Measurements from ENCODE around the gene GTF3C1. TPM values are rescaled to one million over a fixed set of nuclear protein-coding genes. Genes with fewer than 3 reads are reported as not detected.

The GTF3C1 gene
- total RNA-seq, 4 donors from 2014 or later, result 38.5 to 57.2 (median 41.0) TPM

DNA sequence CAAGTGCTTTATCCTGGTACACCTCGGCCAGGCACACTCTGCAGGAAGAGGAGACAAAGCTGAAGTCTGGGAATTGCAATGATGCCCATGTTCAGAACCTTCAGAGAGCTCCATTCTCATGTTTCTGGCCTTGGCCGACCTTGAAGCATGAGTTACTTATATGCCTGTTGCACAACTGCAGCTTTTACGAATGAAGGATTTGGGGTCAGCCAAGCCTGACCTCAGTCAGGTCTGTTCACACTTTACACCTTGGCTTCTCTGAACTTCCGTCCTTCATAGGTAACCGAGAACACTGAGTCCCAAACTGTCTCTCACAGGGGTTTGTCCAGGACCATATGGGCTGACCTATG is 66.7 kb downstream of the GTF3C1 start:
- no peak for DNase-seq (ENCODE audit: low spot score)
- TF ChIP-seq, protein P1, sequence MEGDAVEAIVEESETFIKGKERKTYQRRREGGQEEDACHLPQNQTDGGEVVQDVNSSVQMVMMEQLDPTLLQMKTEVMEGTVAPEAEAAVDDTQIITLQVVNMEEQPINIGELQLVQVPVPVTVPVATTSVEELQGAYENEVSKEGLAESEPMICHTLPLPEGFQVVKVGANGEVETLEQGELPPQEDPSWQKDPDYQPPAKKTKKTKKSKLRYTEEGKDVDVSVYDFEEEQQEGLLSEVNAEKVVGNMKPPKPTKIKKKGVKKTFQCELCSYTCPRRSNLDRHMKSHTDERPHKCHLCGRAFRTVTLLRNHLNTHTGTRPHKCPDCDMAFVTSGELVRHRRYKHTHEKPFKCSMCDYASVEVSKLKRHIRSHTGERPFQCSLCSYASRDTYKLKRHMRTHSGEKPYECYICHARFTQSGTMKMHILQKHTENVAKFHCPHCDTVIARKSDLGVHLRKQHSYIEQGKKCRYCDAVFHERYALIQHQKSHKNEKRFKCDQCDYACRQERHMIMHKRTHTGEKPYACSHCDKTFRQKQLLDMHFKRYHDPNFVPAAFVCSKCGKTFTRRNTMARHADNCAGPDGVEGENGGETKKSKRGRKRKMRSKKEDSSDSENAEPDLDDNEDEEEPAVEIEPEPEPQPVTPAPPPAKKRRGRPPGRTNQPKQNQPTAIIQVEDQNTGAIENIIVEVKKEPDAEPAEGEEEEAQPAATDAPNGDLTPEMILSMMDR (IDR thresholded peaks at IDR 0.05), result no peak
- no peak for ATAC-seq (ENCODE audit: low FRiP score)

DNA sequence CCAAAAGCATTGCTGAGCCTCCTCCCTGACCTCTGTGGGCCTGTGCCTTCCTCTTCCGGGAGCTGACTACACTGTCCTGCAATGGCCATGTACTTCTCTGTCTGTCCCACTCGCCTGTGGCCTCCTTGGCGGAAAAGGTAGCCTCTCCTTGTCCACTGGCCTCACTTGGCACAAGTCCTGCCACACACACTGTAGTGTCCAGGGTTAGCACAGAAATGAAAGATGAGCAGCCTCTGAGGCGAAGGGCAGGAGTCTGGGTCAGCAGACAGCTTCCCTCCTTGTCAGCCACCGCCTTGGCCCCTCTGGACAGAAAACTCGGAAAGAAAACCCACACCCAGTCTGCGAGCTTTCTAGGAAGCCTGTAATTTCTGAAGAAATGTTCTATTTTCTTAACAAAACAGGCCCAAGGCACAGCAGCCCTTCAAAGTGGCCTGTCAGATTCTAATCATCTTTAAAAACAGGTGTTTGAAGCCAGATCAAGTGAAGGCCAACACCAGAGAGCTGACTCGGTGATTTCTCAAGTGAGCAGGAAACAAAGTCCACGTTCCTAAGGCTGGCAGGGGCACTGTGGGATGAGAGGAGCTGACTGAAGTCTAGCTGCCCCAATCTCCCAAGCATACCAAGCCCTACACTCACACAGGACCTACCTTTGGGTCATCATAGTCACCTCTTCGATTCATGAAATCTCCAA is 67.2 kb downstream of the GTF3C1 start:
- TF ChIP-seq, protein P1 (IDR thresholded peaks at IDR 0.05), result no peak
- ATAC-seq (ENCODE audit: low FRiP score) (no peak), DNase-seq (ENCODE audit: low spot score) (no peak)

DNA sequence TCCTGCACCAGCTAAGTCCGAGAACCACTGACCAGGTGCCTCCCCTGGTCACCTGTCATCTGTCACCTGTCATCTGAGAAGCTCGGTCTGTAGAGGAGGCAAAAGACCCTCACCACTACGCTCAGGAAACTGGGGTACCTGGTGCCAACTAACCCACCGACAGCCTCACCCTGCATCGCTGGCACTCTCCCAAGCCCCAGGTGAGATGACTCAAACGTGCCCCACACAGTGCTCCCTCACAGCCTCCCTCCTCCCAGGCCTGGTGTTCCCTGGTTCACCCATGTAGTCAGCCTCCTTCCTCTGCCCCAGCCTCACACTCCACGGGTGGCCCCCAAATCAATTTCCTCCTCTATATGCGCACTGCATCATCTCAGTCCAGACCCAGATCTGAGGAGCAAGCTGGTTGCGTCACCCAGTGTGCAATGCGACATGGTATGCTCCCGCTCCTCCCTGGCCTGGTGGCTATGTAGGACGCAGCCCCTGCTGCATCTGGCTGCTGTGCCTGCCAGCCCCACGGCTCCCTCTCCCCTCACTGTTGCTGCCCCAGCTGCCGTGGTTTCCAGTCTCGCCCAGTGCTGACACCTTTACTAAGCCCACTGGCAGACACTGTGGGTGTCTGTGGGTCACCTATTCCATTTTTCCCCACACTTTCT is 68.3 kb downstream of the GTF3C1 start:
- TF ChIP-seq, protein P1 (IDR thresholded peaks at IDR 0.05), result no peak
- no peak for ATAC-seq (ENCODE audit: low FRiP score)
- DNase-seq (ENCODE audit: low spot score), result no peak

DNA sequence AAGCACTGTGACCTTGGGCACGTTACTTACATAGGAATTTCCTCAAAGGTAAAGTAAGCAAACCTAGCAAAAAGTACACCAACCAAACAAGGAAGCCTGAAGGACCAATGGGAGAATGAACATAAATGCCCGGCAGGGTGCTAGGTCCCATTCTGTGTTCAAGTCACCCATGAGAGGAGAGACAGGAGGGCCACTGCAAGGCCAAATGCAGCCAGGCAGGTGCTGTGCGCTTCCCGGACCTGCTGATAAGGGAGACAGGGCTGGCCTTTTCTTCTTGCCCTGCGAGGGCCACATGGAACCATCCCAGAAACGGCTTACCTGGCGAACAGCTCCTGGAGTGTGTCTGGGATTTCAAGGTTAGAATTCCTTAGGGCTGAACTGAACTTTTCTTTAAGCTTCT is 69.0 kb downstream of the GTF3C1 start:
- no peak for DNase-seq (ENCODE audit: low spot score)
- ATAC-seq (ENCODE audit: low FRiP score), result no peak
- TF ChIP-seq, protein P1 (IDR thresholded peaks at IDR 0.05), result no peak

DNA sequence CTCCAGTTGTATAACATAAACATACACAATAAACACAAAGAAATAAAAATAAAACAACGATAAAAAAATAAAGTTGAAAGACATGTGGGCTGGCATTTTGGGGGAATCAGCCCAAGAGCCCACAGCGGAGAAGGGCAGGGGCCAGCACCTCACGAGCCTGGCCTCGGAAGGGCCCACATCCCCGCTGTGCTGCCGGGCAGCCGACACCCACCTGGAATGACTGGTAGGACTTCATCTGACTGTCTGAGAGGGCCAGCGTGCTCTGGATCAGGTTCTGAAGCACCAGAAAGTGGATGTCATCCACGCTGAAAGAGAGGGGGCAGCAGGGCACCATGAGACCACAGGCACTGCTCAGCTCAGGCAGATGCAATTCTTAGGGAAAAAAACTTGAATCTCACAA is 73.5 kb downstream of the GTF3C1 start:
- no peak for DNase-seq (ENCODE audit: low spot score)
- TF ChIP-seq, protein P1 (IDR thresholded peaks at IDR 0.05), result no peak

DNA sequence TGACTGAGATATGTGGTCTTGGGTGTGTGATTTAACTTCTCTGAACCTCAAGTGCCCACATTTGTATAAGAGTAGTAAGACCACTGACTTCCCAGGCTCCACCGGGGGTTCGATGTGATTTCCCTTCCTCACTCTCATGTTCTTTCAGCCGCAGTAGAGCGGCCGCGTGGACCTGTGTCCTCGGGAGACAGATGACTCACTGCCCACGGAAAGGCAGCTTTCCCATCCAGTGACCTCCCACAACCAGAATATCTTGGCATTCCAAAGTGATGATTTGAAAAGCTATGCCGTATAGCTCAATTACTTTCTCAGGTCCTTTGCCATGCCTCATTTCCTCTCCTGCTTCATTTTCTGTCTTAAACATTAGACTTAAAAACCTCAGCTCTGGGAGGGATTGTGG is 74.2 kb downstream of the GTF3C1 start:
- ATAC-seq (ENCODE audit: low FRiP score), result no peak
- TF ChIP-seq, protein P1 (IDR thresholded peaks at IDR 0.05), result no peak
- no peak for DNase-seq (ENCODE audit: low spot score)

More for the DNA sequence above, 73.5 kb downstream of the GTF3C1 start:
- ATAC-seq (ENCODE audit: low FRiP score), result no peak

DNA sequence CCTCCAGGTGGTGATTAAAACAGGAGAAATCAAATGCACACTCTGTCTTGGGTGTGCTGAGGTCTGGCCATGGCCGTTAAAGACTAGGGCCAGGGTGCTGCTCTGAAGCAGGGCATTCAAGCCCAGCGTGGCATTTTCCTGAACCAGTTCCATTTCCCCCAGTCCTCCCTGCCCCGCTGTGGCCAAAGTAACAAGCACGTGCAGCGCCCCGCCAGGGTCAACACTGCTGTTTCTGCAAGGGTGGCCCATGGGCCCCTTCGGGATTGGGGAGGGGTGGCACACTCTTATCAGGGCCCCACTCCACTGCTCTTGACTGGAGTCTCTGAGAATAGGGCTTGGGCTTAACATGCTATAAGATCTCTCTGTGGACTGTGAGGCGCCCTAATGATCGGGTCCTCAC is 74.8 kb downstream of the GTF3C1 start:
- TF ChIP-seq, protein P1 (IDR thresholded peaks at IDR 0.05), result no peak
- no peak for ATAC-seq (ENCODE audit: low FRiP score)
- DNase-seq (ENCODE audit: low spot score), result no peak
